GM18508 (cell line): Measurements from ENCODE around the gene POU5F2.

ENCODE experiments used
- ATAC-seq: cut with Tn5 transposase; IDR thresholded peaks from one replicate; pipeline ENCODE4 v1.9.1; 2021; ENCODE audit warnings: moderate number of reproducible peaks; ENCODE audit not compliant: insufficient read depth, unreplicated experiment

Gene POU5F2

DNA sequence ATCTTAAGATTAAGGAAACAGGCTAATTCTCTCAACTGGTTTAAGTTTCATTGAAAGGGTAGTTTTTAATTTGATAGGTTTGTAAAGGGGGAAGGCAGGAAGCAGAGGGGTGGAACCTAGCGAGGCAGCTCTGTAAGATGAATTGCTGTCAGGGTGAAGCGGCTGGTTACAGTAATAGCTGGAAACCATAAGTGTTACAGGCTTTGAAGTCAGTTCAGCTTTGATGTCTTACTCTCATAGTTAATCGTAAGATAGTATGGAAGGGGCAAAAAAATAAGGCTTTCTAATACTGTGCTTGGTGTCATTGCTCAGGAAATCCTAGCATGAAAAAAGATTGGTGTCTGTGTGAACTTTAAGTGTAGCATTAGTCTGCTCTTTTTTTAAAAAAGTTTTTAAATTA is 20.3 kb downstream of the POU5F2 start:
- no peak for ATAC-seq

DNA sequence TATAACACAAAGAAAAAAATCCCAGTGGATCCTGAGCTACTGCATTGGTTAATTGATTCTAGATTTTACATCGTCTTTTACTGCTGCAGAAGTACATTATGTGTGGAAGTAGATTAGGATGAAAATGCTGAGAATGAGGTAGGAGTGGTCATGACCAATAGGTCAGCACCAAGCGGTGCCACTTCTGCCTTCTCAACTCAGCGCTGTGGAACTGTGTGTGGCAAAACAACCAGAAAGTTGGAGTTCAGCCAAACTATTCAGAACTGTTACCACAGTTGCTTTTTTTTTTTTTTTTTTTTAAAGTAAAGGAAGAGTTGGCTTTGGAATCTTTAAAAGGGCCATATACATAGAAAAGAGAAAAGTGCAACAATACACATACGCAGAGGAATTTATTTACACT is 24.2 kb downstream of the POU5F2 start:
- ATAC-seq: no peak

DNA sequence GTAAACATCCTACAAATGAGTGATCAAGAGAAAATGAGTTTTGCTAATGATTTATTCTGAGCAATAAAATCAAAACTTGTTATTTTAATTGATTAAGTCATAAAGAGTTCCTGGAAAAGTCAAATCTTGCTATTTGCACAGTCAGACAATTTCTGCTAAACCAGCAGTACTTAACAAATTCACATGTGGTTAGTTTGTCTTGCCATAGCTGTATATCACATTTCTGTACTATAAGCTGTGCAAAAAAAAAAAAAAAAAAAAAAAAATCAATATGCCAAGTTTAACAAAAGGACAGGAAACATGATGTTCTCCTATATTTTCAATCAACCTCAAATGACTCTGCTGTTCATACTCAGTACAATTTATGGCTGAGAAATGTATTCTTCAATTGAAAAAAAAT is 24.9 kb downstream of the POU5F2 start:
- ATAC-seq: no peak

DNA sequence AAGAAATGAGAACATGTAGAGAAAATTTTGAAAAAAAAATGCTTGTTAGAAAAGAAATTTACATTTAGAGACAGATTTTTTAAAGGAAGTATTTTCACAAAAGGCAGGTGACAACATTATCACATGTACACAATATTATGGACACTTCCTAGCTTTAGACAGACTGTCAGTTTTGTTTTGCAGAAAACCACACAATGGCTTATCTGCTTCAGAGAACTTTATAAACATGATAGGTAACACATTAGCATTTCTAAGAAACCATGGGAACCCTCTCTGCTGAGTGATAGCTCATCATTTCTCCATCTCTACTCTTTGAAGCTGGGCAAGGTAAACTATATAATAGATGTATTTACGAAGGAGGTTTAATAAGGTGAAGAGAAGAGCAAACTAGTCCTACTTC is 25.6 kb downstream of the POU5F2 start:
- ATAC-seq: no peak

DNA sequence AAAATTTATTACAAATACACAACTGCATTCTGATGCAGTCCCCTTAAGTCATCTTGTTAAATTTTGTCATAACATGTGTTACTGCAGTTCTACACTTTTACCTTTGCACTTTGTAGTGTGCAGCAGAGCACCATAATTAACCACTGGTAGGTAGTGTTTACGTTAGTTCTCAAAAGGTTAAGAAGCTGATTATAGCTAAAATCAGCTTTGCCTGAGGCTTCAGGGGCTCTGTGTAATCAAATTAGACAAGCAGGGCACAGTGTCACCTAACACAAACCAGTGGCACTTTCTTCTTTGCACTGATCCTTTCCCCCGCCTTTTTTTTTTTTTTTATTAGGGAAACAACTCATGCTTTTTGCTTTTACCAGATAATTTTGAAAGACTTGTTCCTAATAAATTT is 26.1 kb downstream of the POU5F2 start:
- ATAC-seq: no peak

DNA sequence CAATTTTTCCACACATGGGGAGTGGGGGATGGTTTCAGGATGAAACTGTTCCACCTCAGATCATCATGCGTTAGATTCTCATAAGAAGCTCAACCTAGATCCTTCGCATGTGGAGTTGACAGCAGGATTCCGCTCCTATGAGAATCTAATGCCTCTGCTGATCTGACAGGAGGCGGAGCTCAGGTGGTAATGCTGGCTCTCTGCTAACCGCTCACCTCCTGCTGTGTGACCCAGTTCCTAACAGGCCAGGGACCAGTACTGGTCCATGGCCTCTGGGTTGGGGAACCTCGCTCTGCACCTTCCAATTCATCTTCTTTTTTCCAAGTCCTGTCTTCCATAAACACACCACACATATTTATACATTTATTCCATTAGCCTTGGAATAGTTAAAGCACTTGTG is 33.0 kb downstream of the POU5F2 start:
- ATAC-seq: no peak

DNA sequence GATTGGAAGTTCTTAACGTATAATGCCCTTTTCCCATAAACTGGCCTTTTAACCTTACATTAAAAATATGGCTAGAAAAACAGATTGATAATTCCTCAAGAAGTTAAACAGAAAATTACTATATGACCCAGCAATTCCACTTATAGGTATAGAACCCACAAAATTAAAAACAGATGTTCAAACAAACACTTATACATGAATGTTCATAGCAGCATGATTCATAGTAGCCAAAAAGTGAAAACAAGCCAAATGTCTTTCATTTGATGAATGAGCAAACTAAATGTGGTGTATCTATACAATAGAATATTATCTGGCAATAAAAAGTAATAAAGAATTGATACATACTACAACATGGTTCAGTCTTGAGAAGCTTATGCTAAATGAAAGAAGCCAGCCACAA is 35.5 kb downstream of the POU5F2 start:
- no peak for ATAC-seq

DNA sequence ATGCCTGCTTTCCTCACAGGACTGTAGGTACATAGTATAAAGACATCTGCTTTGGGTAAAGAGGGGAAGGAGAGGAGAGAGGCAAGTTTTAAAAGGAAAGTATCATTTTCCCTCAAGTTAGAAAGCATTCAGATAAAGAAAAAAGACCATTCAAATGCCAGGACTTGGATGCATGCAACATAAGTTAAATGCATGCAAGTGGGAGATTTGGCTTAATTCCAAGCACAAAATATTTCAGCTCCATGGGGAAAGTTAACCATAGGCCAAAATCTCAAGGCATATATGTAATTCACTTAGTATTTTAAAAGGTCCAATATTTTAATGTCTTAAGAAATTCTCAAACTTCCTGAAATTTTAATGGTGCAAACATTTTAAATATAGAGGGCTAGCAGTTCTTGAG is 36.4 kb downstream of the POU5F2 start:
- no peak for ATAC-seq

DNA sequence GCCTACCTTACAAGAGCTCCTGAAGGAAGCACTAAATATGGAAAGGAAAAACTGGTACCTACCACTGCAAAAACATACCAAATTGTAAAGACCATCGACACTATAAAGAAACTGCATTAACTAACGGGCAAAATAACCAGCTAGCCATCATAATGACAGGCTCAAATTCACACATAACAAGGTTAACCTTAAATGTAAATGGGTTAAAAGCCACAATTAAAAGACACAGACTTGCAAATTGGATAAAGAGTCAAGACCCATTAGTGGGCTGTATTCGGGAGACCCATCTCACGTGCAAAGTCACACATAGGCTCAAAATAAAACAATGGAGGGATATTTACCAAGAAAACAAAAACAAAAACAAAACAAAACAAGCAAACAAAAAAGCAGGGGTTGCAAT is 49.4 kb downstream of the POU5F2 start:
- no peak for ATAC-seq
